Activated CD8-positive, alpha-beta memory T cell treated with anti-CD3 and anti-CD28 coated beads, Interleukin-2, amount 50 U/mL, for 48 hours (primary cell): ENCODE results near the gene MS4A6E.
"Not testable (repeated sequence)": the region's sequence is repeated elsewhere in the genome, so short reads cannot be mapped to it uniquely, and the experiment has no call there.

Experiments used
- DNase-seq: peaks from one replicate; pipeline ENCODE4 v3.0.0-alpha.2; 2020

Gene MS4A6E

DNA sequence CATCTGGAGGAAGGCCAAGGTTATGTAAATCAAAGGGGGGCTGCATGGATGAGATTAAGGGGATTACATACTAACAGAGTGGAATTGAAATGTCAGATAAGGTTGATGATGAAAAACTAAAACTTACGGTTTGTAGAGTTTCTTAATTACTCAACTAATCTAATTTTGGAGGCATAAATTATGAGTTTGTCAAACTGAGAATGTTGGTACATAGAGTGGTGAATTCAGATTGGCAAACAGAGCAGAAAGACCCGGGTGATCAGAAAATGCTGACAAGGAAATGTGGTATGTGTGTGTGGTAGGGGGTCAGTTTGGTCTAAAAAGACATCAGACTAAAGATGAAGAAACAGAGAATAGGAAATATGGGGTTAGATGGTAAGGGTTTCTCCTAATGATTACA, 11.0 kb downstream of the MS4A6E start:
- no peak for DNase-seq

DNA sequence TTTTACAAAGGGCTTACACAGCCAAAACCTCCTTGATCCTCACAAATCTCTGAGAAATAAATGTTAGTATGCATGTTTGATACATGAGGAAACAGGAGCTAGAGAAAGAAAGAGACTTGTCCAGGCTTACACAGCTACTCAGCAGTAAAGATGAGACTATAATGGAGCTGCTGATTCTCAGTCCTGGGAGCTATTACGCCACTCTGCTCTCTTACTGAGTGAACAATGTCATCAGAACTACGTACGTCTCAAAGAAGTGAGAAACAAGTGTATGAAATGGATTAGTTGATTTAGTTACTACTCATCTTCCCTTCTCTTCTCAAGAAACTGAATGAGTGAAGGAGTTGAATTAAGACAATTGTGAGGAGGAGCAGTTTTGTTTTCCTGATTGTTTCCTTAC, 12.3 kb downstream of the MS4A6E start:
- no peak for DNase-seq

DNA sequence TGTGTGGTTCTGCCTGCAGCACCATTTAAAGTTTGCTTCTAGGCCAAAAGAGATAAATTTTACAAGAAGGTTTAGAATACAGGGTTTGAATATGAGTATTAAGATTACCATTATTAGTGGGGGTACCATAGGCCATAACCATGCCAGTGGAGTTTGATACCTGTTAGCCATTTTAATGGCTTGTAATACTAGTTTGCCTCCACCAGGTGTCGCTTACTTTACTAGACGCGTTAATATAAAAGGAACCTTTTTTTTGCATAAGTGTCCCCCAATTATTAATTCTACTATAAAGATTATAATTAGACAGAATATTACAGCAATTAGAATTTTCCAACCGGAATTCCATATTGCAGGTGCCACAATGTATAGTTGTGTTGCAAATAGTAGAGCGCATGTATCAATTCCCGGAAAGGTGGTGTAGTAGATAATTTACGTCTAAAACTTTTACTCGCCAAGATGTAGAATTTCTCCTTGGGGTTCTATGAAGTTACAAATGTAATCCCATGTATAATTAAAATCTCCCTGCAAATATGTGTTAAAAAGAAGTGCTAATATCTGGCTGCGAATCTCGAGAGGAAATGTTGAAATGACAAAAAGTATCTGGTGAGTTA, 16.1 kb downstream of the MS4A6E start:
- no peak for DNase-seq

DNA sequence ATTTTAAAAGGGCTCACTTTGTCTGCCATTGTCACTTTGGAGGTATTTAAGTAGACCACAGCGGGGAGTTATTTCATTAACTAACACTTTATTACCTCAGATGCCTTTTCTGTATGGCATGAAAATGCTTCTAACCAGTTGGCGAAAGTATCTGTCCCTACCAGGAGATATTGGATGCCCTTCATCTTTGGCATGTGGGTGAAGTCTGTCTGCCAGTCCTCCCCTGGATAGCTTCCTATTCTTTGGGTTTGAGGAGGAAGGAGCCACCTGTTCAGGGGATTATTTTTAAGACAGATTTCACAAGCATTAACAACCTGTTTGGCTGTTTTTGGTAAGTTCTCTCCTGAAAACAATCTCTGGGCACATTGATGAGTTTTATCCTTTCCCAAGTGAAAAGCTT, 17.1 kb downstream of the MS4A6E start:
- DNase-seq: no peak

DNA sequence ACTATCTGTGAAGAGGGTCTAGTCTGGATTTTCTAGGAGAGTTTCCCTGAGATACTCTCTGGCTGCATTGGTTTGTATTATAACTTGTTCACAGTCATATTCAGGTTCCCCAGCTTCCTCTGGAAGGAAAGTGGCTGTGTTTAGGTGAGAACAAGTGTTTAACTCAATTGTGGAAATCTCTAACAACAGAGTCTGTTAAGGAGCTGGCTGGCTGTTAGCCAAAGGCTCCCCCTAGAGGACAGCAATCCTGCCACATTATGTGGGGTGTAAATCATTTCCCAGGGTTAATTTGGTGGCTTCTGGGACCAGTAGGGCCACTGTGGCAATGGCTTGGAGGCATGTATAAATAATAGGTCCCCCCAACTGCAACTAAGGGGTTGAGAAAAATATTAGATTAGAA, 18.4 kb downstream of the MS4A6E start:
- DNase-seq: peak; percentile 54

DNA sequence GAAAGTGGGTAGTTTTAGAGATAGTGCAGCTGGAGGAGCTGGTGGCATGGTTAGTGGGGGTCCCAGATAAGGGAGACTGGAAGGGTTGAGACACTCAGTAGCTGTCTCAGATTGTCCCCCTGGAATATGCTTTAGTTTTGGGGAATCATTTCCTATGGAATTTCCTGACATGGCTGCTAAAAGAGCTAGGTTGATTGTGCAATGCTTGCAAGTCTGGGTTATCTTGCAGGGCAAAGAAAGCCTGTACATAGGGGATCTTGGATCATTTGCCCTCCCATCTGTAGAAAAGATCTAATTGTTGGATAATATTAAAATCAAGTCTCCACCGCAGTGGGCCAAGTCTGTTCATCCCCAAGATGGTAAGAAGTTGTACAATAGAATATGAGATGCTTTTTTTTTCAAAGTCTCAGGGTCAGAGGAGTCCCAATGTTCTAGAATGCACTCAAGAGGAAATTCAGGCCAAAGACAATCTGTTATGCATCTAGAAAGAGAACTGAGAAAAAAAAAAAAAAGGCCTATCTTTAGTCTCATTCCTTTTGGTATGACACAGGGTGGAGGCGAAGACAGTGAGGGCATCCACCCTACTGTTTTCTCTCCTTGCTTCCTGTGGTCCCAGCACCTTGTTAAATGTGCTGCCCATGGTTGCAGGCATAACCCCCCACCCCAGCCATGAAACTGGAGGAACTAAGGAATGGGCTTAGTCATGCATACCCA, 20.2 kb downstream of the MS4A6E start:
- no peak for DNase-seq

DNA sequence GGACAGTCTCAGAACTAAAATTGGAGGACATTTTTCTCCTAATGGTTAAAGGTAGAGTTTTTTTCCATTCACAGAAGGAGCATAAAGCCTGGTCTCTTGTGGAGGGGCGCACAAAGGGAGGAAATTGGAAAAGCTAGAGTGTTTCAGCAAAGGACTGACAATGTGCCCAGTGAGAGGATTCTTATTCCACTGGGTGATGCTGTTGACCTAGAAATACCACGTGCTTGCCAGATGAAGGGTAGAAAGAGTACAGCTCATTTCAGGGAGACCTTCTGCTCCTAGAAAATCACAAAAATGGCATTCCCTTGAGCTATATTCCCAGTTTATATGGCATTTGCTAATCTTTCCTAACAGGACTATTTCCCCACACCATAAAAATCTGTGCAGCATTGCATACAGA, 21.1 kb downstream of the MS4A6E start:
- no peak for DNase-seq

DNA sequence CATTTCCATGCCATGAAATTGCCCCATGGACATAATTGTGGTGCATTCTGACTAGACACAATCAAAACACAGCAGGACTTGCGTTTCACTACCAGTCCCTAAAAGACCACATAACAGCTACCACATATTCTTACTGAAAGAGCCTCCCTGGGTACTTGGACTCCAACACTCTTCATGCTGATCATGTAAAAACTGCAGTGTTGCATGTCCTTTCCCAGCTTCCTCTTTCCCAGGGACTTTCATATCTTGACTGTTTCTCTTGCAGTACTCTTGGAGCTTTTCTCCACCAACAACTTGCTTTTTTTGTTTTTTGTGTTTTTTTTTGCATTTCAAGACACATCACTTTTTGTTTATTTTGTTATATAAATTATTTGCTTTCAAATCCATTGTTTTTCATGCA, 22.9 kb downstream of the MS4A6E start:
- DNase-seq: no peak

DNA sequence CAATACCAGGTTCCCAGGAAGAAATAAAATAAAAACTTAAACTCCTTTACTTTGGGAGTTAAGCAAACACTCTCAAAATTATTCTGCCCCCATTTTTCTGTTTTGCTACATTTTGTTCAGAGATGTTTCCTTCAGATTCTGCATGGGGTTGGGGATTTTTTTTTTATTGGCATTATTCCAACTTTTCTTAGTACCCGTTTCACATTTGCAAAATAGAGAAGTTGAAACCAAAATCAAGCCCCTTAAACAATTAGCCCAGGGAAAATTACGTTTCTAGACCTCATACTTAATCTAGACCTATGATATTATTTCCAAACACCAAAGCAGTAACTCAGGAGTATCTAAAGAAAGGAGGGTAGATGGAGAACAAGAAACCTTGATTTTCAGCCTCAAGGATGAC, 30.7 kb downstream of the MS4A6E start:
- DNase-seq: no peak

DNA sequence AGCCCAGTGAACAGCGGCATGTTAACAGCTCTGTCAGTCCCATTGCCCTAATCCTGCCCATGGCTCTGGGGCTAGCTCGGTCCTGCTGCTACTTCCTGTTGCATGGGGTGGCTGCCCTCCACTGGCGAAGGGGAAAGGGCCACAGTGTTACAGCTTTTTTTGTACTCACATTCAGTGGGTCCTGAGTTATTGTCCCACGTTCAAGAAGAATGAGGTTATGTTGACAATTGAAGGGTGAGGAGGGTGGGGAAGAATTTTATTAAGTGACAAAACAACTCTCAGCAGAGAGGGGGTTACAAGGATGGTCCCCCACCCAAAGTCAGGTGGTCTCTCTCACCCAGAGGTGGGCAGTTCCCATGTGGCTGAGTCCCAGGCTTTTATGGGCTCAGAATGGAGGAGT, 33.6 kb downstream of the MS4A6E start:
- no peak for DNase-seq

DNA sequence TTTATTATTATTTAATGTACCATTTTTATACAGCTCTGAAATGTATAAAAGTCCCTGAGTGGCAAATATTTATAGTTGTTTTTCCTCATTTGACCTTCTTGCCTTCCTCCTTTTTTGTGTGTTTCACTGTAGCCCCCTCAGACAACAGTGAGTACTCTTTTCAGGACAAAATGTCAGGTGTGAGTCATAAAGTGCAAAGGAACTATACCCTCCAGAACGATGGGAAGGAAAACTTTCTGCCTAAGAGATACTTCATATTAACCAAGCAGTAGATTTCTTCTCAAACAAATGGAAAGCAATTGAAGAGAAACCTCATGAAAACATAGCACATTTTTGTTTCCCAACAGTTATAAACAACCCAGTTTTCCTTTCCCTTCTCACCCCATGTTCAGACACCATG, 35.2 kb downstream of the MS4A6E start:
- DNase-seq: no peak

DNA sequence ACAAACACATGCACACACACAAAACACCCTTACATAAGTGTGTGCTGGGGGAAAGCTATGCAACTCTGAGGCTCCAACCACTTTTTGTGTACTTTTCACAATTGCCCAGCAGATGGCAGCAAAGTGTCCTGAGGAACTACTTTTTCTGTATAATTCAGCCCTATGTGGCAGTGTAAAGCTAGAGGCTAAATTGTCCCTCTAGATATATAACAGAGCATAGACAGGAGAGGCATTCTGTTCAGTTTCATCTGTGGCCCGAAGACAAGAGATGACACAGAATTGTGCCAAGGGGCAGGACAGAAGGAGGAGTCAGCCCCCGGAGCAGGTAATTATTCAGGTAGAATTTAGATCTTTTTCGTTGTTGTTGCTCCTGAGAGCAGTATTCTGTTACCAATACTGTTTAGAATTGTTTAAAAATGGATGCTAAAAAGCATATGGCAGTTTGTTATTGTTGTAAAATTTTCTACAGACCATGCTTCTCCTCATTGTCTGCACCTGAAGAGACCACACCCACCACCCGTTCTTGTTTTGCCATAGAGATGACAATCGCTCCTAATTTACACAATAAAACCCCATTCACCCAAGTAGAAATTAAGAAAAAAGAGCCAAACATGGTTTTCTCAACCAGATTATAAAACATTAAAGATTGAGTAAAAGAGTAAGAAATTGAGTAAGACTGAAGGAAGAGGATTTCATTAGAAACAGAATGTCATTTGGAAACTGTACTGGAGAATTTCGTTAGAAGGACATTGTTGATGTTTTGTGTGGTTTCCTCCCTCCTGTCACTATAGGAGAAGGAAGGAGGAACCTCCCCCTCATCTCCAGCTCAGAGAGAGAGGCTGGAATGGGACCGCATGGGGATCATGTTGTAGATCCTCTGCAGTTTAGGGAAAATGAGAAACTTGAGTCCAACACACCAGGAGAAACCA, 36.8 kb downstream of the MS4A6E start:
- peak; percentile 72 for DNase-seq

DNA sequence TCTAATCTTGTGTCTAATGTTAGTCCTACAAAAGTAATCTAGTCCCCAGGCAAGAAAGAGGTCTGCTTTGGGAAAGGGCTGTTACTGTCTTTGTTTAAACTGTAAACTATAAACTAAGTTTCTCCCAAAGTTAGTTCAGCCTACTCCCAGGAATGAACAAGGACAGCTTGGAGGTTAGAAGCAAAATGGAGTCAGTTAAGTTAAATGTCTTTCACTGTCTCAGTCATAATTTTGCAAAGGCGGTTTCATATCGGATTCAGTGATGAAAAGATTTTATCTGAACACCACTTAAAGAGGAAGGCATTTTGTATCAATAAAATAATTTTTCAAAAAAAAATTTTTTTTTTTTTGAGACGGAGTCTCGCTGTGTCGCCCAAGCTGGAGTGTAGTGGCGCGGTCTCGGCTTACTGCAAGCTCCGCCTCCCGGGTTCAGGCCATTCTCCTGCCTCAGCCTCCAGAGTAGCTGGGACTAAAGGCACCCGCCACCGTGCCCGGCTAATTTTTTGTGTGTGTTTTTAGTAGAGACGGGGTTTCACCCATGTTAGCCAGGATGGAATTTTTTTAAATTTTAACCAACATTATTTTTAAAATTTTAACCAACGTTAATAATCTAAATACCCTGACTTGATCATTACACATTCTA, 39.3 kb downstream of the MS4A6E start:
- not testable (repeated sequence) for DNase-seq

DNA sequence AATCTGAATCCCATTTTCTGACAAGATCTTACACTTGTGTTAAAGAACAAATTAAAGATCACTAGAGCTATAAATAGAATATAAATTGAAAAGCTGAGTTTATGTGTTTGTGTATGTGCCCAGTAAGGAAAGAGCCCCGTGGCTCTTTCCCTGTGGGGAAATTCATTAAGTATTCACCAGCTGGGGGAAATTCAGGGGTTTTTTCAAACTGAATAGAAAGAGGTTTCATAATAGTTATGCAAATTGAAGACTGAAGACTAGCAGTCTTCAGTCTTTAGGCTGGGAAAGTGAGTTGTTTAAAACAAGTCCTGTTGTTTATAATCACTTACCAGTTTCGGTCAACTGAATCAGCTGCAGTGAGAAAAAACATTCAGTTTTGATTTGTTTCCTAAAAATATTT, 40.0 kb downstream of the MS4A6E start:
- no peak for DNase-seq

DNA sequence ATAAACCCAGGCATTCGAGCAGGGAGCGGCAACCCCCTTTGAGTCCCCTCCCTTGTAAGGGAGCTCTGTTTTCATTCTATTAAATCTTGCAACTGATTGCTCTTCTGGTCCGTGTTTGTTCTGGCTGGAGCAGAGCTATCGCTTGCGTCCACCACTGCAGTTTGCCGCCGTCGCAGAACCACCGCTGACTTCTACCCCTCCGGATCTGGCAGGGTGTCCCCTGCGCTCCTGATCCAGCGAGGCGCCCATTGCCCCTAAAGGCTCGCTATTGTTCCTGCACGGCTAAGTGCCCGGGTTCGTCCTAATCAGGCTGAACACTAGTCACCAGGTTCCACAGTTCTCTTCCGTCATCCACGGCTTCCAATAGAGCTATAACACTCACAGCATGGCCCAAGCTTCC, 40.8 kb downstream of the MS4A6E start:
- no peak for DNase-seq

DNA sequence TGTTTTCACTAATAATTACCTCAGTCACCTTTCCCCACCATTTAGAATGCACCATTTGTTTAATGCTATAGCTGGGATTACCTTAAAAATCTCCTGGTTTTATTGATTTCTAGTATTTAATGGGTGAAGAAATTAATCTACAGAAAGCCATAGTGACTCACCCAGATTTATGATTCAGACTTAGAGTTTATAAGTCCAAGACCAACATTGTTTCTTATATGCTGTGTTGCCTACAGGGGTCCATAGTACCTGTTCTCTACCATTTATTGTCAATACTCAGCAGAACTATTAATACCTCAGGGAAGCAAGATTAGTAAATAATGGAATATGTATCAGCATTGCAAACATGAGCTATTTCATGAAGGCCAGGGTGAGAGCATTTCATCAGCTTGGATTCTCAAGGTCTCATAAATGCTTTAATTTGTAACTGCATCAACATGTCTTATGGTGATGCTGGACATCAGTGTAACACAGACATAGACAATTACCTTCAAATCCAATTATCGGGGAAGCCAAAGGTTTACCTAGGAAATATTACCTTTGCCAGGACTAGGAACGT, 43.3 kb downstream of the MS4A6E start:
- DNase-seq: no peak

DNA sequence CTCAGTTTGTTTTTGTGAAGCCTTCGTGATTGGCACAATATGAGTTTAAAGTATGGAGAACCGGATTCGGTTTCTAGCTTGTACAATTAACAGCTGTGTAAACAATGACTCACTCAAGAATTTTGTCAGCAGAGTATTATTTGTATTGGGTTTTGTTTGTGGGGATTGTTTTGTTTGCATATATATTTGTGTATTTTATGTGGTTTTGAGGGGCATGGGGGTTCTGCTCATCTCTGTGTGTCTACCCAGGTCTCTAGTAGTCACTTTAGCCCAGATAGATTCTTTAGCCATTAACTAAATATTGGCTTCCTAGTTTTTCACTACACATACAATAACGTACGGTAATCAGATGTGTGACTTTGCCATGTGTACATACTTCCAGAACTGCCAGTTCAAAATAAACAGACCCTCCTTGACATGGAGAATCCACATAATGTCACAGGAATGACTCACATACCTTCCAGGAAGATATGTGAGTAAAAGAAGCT, 43.8 kb downstream of the MS4A6E start:
- DNase-seq: no peak

DNA sequence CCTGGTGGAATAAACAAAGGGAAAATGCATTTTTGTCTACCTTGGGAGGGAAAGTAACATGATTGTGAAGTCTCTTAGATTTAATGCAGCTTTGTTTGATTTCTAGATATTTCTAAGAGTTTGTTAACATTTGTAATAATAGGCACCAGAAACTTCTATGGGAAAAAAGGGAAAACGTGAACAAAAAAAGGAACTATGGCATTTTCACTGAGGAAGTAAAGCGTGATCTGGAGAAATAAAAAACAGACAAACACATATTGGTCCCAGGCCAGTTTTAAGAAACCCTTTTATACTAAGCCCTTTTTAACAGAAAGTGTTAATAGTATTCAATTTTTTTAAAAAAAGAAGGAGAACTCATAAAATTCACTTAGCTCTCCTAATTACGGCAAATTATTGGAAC, 44.3 kb downstream of the MS4A6E start:
- no peak for DNase-seq

DNA sequence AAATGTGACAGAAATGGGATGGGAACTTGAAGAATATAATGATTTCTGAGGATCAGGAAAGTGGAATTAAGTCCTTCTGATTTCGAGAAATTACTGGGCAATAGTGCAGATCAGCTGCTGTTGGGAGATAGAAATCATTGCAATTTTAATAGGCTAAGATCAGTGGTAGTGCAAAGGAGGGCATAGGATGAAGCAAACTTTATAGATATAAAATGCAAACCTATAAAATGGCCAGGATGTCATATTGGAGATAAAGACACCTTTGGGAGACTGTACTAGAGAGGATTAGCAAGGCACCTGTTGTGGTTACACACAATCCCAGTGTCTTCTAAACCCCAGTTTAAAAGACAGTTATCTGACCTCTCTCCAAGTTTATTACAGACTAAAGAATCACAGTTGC, 44.8 kb downstream of the MS4A6E start:
- no peak for DNase-seq

DNA sequence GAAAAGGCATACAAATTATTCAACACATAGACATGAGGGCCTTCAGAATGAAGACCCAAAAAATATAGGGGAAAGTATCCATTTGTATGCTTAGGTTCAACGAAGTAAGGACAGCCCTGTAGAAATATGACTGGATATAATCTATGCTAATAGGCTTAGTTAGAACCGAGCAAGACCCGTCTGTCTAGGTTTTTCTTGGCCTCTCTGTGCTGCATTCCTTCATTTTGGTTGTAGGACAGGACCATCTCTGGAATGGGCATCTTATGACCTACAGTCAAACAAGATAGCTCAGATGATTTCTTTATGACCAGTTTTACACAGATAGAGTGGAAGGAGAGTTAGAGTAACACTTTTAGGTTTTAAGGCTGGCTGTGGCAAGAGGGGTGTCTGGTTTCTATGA, 45.7 kb downstream of the MS4A6E start:
- DNase-seq: no peak

DNA sequence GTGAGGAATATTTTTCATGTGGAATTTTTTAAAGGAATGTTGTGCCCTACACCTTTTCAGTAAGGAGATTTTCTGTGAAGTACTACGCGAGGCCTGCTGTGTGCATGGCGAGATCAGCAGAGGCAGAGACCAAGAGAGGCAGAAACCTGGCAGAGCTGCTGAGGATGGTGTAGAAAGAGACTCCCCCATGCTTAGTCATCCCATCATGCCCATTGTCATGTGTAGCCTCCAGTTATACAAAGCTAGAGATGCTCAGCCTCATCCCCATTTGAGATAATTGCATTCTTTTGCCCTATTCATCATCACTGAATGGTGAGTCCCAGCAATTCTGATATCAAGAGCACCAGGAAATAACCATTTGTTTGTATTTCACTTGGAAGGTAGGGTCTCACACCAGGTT, 48.3 kb downstream of the MS4A6E start:
- DNase-seq: no peak

DNA sequence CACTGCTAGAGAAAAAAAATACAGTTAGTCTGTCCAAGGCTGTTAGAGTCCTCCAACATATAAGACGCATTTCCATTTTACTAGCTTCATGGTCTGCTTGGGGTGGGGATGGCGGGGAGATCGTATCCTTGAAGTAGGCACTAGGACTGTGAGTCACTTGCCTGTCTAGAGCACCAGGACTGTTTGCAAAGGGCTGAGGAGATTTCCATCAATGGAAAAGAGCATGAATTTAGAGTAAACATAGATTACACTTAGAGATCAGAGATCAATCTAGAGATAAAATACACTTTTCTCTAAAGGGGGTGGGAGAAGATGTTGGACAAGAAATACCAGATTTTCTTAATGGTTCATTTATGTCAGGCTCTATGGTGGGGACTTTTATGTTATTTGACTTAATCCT, 49.5 kb downstream of the MS4A6E start:
- no peak for DNase-seq
